ENCODE data around the gene RTL5.

RTL5 gene

DNA sequence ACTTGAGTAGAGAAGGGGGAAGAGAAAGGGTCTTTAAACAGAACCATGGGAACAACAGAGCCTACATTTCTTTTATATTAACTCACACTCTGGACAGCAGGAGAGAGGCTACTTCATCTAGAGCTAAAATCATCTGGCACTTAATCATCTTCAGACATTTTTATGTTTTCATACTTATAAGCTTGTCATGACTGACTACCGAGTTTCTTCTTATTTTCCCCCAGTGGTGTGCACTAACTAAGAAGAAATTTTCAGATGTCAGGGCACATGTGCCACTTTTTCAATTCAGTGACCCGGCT is 11.8 kb upstream of the RTL5 start:
- H3K27me3 ChIP-seq (ENCODE audit: control insufficient read depth in 1 of 2, insufficient read depth in 2 of 2, low read length in 2 of 2), result no peaks in the 10 kb centered on the region
- H3K4me1 ChIP-seq (ENCODE audit: control insufficient read depth in 1 of 2, insufficient read depth in 2 of 2, low read length in 2 of 2), result no peaks in the 10 kb centered on the region
- no peak overlapping the region for H3K27ac ChIP-seq (ENCODE audit: low read depth, low read length)
- no peak overlapping the region for H3K4me3 ChIP-seq (ENCODE audit: low read depth in 1 of 2, low read length in 2 of 2)
- H3K9me3 ChIP-seq (ENCODE audit: control insufficient read depth in 1 of 2, low read length in 2 of 2), result no peaks in the 10 kb centered on the region
- H3K9ac ChIP-seq (ENCODE audit: low read depth in 1 of 2, low read length in 2 of 2), result no peak overlapping the region
- H3K36me3 ChIP-seq (ENCODE audit: control insufficient read depth in 1 of 2, insufficient read depth in 2 of 2, low read length in 2 of 2), result no peaks in the 10 kb centered on the region

DNA sequence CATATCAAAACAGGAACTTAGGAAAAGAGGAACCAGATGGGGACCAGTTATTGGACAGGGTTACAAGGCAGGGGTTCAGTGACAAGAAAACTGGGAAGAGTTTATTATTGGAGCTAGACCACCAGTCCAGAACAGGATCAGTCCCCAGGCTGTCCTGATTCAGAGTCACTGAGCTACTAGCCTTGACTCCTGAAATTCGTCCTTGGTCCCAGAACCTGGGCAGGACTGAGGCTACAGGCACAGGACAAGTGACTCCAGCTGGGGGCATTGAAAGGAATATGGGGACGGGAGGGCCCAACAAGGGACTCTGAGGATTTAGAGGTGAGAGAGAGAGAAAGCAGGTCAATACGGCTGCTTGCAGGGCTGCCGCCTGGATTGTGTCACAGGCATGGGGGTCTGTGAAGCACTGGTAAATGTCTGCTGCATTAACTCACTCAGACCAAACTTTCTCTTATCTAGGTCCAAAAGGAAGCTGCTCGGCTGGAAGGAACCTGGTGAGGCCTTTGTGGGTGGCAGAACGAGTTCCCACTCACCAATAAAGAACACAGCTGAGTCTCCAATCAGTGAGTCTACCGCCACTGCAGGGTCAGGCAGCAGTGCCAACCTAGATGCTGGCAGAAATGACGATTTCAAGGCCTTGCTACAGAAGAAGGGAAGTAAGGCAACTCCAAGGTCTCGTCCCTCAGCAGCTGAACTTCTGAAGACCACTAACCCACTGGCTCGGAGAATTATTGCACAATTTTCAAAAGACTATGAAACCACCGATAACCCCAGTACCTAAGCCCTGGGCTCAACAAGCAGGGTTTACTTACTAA is 11.3 kb upstream of the RTL5 start:
- H3K4me1 ChIP-seq (ENCODE audit: control insufficient read depth in 1 of 2, insufficient read depth in 2 of 2, low read length in 2 of 2), result no peaks in the 10 kb centered on the region
- H3K27ac ChIP-seq (ENCODE audit: low read depth, low read length), result no peak overlapping the region

DNA sequence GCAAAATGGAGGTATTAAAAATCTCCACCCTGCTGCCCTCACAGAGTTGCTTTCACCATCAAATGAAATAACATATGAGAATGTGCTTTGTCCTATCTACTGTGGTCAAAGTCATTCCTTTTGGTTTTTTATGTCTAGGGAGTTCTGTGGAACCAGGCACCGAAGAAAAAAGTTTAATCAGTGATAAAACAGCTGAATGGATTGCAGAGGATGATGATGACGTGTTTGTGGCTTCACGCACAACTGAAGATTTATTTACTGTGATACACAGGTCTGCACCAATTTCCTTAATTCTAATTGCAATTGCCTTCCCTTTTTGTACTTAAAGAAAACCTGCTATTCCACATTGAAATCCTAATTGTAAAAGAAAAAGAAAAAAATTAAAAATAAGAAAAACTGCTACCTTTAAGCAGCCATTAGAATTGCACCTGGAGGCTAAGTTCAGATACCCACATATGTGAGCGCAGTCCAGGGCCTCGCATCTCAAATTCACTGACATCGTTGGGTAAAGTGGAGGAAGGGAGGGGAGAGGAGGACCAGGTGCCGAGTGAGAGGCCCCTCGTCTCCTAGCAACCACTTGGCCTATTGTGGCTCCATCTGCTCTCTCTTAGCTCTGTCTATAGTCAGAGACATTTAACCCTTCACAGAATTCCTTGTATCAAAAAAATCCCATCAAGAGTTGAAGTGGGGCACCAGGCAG is 10.5 kb upstream of the RTL5 start:
- H3K9me3 ChIP-seq (ENCODE audit: control insufficient read depth in 1 of 2, low read length in 2 of 2), result no peaks in the 10 kb centered on the region
- H3K27ac ChIP-seq (ENCODE audit: low read depth, low read length), result no peak overlapping the region
- H3K36me3 ChIP-seq (ENCODE audit: control insufficient read depth in 1 of 2, insufficient read depth in 2 of 2, low read length in 2 of 2), result no peaks in the 10 kb centered on the region
- H3K9ac ChIP-seq (ENCODE audit: low read depth in 1 of 2, low read length in 2 of 2), result no peak overlapping the region
- no peaks in the 10 kb centered on the region for H3K27me3 ChIP-seq (ENCODE audit: control insufficient read depth in 1 of 2, insufficient read depth in 2 of 2, low read length in 2 of 2)
- H3K4me1 ChIP-seq (ENCODE audit: control insufficient read depth in 1 of 2, insufficient read depth in 2 of 2, low read length in 2 of 2), result no peaks in the 10 kb centered on the region
- H3K4me3 ChIP-seq (ENCODE audit: low read depth in 1 of 2, low read length in 2 of 2), result no peak overlapping the region

More for the DNA sequence above, 11.3 kb upstream of the RTL5 start:
- Histone ChIP-seq H3K9ac (ENCODE audit: low read depth in 1 of 2, low read length in 2 of 2) (no peak overlapping the region), H3K9me3 (ENCODE audit: control insufficient read depth in 1 of 2, low read length in 2 of 2) (no peaks in the 10 kb centered on the region), H3K4me3 (ENCODE audit: low read depth in 1 of 2, low read length in 2 of 2) (no peak overlapping the region), H3K36me3 (ENCODE audit: control insufficient read depth in 1 of 2, insufficient read depth in 2 of 2, low read length in 2 of 2) (no peaks in the 10 kb centered on the region), H3K27me3 (ENCODE audit: control insufficient read depth in 1 of 2, insufficient read depth in 2 of 2, low read length in 2 of 2) (no peaks in the 10 kb centered on the region)

DNA sequence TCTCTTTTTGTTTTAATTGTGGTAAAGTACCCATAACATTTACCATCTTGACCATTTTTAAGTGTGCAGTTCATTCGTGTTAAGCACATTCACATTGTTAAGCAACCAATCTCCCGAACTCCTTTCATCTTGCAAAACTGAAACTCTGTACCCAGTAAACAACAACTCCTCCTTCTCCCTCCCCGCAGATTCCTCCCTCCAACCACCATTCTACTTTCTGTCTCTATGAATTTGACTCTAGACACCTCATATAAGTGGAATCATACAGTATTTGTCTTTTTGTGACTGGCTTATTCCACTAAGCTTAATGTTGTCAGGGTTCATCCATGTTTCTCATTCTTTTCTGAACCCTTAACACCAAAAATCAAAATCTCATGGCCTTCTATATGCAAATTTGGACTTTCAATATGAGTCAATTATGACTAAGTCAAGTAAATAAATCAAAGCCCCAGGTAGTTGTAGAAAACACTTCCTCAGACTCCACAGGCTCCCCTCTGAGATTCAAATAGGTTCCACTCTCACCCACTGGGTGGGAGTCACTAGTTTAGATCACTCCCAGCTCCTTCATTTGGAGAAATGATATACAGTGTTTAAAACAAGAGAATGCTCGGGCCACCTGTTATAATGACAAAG is 9.8 kb upstream of the RTL5 start:
- H3K36me3 ChIP-seq (ENCODE audit: control insufficient read depth in 1 of 2, insufficient read depth in 2 of 2, low read length in 2 of 2), result no peaks in the 10 kb centered on the region
- H3K9ac ChIP-seq (ENCODE audit: low read depth in 1 of 2, low read length in 2 of 2), result no peak overlapping the region
- no peaks in the 10 kb centered on the region for H3K4me1 ChIP-seq (ENCODE audit: control insufficient read depth in 1 of 2, insufficient read depth in 2 of 2, low read length in 2 of 2)
- H3K27ac ChIP-seq (ENCODE audit: low read depth, low read length), result no peak overlapping the region
- no peaks in the 10 kb centered on the region for H3K27me3 ChIP-seq (ENCODE audit: control insufficient read depth in 1 of 2, insufficient read depth in 2 of 2, low read length in 2 of 2)
- H3K4me3 ChIP-seq (ENCODE audit: low read depth in 1 of 2, low read length in 2 of 2), result no peak overlapping the region
- H3K9me3 ChIP-seq (ENCODE audit: control insufficient read depth in 1 of 2, low read length in 2 of 2), result no peaks in the 10 kb centered on the region

DNA sequence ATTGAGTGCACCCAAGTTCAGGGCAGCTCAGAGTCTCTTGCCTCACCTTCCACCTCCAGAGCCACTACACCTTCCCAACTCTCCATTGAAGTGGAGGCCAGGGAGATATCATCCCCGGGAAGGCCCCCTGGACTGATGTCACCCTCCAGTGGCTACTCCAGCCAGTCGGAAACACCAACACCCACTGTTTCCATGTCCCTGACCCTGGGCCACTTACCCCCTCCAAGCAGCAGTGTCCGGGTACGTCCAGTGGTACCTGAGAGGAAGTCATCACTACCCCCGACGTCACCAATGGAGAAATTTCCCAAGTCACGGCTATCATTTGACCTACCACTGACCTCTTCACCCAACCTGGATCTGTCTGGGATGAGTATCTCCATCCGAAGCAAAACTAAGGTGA is 7.8 kb upstream of the RTL5 start:
- Histone ChIP-seq H3K36me3 (ENCODE audit: control insufficient read depth in 1 of 2, insufficient read depth in 2 of 2, low read length in 2 of 2) (no peaks in the 10 kb centered on the region), H3K4me1 (ENCODE audit: control insufficient read depth in 1 of 2, insufficient read depth in 2 of 2, low read length in 2 of 2) (no peaks in the 10 kb centered on the region), H3K9ac (ENCODE audit: low read depth in 1 of 2, low read length in 2 of 2) (no peak overlapping the region), H3K9me3 (ENCODE audit: control insufficient read depth in 1 of 2, low read length in 2 of 2) (no peaks in the 10 kb centered on the region), H3K27me3 (ENCODE audit: control insufficient read depth in 1 of 2, insufficient read depth in 2 of 2, low read length in 2 of 2) (no peaks in the 10 kb centered on the region), H3K4me3 (ENCODE audit: low read depth in 1 of 2, low read length in 2 of 2) (no peak overlapping the region), H3K27ac (ENCODE audit: low read depth, low read length) (no peak overlapping the region)

DNA sequence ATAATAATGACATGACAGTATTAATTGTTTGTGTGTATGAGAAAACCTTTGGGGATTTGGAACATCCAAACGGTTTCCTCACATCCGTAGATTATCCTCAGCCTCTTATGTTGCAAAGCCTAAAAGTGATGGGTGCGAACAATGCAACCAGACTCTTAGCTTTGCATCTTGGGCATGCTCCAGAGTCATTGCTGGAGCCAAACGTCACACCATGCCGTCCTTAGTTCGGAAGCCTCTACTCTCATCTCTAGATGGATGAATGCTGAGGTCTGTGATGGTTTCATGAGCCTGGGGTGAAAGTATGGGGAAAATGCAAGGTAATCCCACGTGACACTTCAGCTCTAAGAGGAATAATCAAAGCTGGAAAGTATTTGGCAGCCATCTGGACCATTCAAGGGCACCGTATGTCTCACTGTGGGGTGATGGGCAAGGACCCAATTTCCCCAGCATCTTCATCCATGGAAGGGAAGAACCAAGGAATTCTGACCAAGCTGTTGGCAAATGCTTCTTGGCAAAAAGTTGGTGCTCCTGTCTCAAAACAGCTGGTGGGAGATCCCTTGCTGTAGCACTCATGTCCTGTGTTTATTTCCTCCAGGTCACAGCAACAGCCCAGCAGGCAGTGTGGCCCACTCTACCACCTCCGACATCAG is 6.3 kb upstream of the RTL5 start:
- no peaks in the 10 kb centered on the region for H3K36me3 ChIP-seq (ENCODE audit: control insufficient read depth in 1 of 2, insufficient read depth in 2 of 2, low read length in 2 of 2)
- H3K9me3 ChIP-seq (ENCODE audit: control insufficient read depth in 1 of 2, low read length in 2 of 2), result no peaks in the 10 kb centered on the region
- no peak overlapping the region for H3K27ac ChIP-seq (ENCODE audit: low read depth, low read length)
- H3K9ac ChIP-seq (ENCODE audit: low read depth in 1 of 2, low read length in 2 of 2), result no peak overlapping the region
- no peaks in the 10 kb centered on the region for H3K4me1 ChIP-seq (ENCODE audit: control insufficient read depth in 1 of 2, insufficient read depth in 2 of 2, low read length in 2 of 2)
- peaks cover 0 to under 1% of the 10 kb centered on the region in 2 donors for H3K27me3 ChIP-seq (ENCODE audit: control insufficient read depth in 1 of 2, insufficient read depth in 2 of 2, low read length in 2 of 2)
- no peak overlapping the region for H3K4me3 ChIP-seq (ENCODE audit: low read depth in 1 of 2, low read length in 2 of 2)

DNA sequence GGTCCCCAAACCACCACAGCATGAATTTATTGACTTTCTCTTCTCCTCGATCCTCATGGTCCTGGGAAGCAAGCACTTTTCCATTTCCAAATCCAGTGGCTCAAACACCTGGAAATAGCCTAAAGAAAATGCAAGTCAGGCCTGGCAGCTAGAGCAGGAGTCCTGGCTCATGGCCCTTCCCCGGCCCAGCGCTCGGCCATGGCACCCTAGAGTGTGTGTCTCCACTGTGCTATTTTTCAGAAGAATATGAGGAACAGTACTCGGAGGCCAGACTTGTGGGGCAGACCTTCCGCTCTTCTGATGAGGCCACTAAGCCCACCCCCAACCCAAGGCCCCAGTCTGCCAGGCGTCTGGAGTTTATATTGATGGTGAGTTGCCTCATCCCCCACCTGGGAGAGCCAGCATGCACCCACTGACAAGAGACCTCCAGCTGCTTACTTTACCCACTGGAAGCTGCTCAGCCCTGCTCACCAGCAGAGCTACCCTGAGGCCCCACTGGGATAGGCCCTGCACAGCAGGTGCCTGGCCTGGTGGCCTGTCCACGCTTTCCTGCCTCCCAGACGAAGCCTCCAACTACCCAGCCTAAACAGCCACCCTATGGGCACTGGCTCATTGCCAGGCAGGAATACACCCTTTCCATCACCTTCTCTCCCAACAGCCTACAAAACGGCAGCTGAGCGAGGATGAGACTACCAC is 2.3 kb upstream of the RTL5 start:
- Histone ChIP-seq H3K27me3 (ENCODE audit: control insufficient read depth in 1 of 2, insufficient read depth in 2 of 2, low read length in 2 of 2) (peaks cover 5 to 8% of the 10 kb centered on the region in 2 donors), H3K4me3 (ENCODE audit: low read depth in 1 of 2, low read length in 2 of 2) (no peak overlapping the region), H3K4me1 (ENCODE audit: control insufficient read depth in 1 of 2, insufficient read depth in 2 of 2, low read length in 2 of 2) (peaks cover 0 to 4% of the 10 kb centered on the region in 2 donors), H3K9me3 (ENCODE audit: control insufficient read depth in 1 of 2, low read length in 2 of 2) (no peaks in the 10 kb centered on the region), H3K9ac (ENCODE audit: low read depth in 1 of 2, low read length in 2 of 2) (no peak overlapping the region), H3K27ac (ENCODE audit: low read depth, low read length) (no peak overlapping the region), H3K36me3 (ENCODE audit: control insufficient read depth in 1 of 2, insufficient read depth in 2 of 2, low read length in 2 of 2) (no peaks in the 10 kb centered on the region)

DNA sequence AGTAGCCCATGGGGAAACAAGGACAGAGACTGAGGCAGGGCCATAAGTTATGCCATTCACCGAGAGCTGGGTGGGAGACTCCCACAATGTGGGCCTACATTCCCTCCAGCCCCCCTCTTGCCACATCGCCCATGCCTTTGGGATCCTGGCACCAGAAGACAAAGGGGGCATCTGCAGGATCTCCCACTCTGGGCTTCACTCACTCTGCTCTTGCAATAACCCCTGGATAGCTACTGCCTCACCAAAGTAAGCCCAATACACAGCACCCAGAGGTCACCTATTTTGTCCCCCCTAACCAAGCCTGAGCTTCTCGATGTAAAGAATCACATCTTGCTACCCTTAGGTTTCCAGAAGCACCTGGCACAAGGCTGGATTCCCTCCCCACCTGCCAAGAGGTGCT is 741 bp upstream of the RTL5 start:
- Histone ChIP-seq H3K9ac (ENCODE audit: low read depth in 1 of 2, low read length in 2 of 2) (no peak overlapping the region), H3K4me1 (ENCODE audit: control insufficient read depth in 1 of 2, insufficient read depth in 2 of 2, low read length in 2 of 2) (peaks cover 0 to 4% of the 10 kb centered on the region in 2 donors), H3K9me3 (ENCODE audit: control insufficient read depth in 1 of 2, low read length in 2 of 2) (no peaks in the 10 kb centered on the region), H3K36me3 (ENCODE audit: control insufficient read depth in 1 of 2, insufficient read depth in 2 of 2, low read length in 2 of 2) (no peaks in the 10 kb centered on the region), H3K27ac (ENCODE audit: low read depth, low read length) (no peak overlapping the region), H3K4me3 (ENCODE audit: low read depth in 1 of 2, low read length in 2 of 2) (peak overlapping the region in 1 of 2 donors; percentile 53), H3K27me3 (ENCODE audit: control insufficient read depth in 1 of 2, insufficient read depth in 2 of 2, low read length in 2 of 2) (peaks cover 5 to 8% of the 10 kb centered on the region in 2 donors)

DNA sequence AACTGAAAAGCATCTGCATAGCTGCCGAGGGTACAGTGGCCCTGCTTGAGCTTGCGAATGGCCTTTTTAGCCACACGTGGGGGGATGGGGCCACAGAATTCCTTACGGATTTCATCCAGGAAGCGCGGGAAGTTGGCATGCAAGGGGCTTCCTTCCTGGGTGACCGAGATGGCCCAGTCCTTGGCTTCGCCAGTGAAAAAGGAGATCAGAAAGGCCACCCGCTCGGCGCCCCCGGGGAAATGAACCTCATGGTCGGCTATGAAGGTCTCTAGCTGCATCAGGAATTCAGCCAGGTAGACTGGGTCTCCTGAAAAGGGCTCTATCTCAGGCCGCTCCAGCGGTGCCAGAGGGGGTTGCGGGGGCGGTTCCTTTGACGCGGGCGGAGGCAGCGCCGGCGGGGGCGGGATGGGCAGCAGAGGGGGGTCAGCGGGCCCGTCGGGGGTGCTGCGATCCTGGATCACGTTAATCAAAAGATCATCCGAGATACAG is 909 bp downstream of the RTL5 start:
- no peak overlapping the region for H3K27ac ChIP-seq (ENCODE audit: low read depth, low read length)
- H3K9ac ChIP-seq (ENCODE audit: low read depth in 1 of 2, low read length in 2 of 2), result no peak overlapping the region
- H3K36me3 ChIP-seq (ENCODE audit: control insufficient read depth in 1 of 2, insufficient read depth in 2 of 2, low read length in 2 of 2), result no peaks in the 10 kb centered on the region
- H3K4me1 ChIP-seq (ENCODE audit: control insufficient read depth in 1 of 2, insufficient read depth in 2 of 2, low read length in 2 of 2), result peaks cover 6 to 11% of the 10 kb centered on the region in 2 donors
- peaks cover 5 to 8% of the 10 kb centered on the region in 2 donors for H3K27me3 ChIP-seq (ENCODE audit: control insufficient read depth in 1 of 2, insufficient read depth in 2 of 2, low read length in 2 of 2)
- H3K9me3 ChIP-seq (ENCODE audit: control insufficient read depth in 1 of 2, low read length in 2 of 2), result no peaks in the 10 kb centered on the region
- H3K4me3 ChIP-seq (ENCODE audit: low read depth in 1 of 2, low read length in 2 of 2), result peak overlapping the region in 1 of 2 donors; percentile 43

All from duodenal mucosa (tissue), 2 donors.